Activated T-cell treated with anti-CD3 and anti-CD28 coated beads for 4 hours (primary cell): ENCODE results near the gene CACNB3.

Experiments used
- DNase-seq: peaks from one replicate; pipeline ENCODE4 v3.0.0-alpha.2; 2020

CACNB3 gene

DNA sequence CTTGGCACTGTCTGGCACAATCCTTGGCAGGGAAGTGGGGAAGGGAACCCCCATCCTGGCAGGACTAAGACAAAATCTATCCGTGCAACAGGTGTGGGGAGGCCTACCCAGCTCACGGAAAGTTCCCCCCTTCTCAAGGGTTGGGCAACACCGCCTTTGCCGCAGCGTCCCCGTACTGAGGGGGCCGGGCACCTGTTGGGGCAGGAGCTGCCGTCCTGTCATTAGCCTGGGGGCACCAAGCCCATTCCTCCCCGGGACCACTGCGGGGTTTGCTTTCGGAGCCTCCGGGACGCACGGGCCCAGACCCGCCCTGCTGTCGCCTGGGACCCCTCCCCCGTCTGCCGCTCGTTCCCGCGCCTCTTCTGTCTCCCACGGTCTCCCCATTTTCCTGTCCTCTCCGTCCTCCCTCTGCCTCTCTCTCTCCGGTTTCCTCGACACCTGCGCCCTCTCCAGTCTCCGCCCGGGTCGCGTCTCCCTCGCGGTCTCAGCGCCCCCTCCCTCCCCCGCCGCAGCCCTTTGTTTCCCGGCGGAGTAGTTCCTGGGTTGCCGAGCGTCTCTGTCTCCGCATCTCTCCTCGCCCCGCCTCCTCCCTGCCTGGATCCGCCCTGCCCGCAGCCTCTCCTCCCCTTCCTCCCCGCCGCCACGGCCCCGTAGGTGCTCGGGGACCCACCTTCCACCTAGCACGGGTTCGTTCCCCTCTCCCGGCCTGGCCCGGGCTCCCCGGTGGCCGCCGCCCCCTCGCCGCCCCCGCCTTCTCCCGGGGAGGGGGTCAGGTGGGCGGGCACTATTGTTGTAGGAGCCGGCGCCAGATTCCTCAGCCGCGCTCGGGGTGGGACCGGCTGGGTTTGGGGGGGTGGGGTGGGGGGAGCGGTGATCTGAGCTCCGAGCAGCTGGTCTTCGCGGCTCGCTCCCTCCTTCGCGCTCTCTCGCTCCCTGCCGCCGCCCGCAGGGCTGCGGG lies at the start of gene CACNB3:
TSS of gene CACNB3 (plus strand) at position 624 of the 958 bp plus-strand sequence. CDS start 434 bp downstream, outside the sequence.
- peak; percentile 71 for DNase-seq

DNA sequence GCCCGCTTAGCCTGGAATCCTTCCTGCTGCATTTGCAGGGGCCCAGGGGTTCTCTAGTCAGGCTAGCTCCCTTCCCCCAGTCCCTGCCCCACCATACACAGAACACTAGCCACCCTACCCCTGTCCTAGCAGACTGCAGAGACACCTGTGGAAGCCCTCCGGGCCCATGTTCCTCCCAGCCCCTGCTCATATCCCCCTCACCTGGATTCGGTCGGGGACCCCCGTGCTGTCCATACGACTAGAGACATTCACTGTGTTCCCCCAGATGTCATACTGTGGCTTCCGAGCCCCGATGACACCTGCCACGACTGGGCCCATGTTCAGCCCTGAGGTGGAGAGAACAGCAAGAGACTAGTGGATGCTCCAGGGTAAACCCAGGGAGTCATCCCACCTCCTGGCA lies 49.6 kb upstream of the CACNB3 start:
- no peak for DNase-seq

DNA sequence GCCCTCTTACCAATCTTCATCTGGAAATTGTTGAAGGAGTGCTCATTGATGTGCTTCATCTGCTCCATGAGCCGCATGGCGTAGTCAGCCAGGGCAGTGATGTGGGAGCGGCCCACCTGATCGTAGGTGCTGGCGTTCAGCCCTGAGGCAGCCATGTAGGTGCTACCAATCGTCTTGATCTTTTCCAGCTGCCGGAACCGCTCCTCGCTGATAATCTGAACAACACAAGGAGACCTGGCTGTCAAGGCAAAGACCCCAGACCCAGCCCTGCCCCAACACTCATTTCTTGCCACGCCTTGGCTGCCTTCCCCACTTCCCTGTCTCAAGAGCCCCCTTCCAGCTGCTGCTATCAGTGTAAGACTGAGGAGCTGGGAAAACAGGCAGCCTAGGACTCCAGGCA lies 47.5 kb upstream of the CACNB3 start:
- DNase-seq: no peak

DNA sequence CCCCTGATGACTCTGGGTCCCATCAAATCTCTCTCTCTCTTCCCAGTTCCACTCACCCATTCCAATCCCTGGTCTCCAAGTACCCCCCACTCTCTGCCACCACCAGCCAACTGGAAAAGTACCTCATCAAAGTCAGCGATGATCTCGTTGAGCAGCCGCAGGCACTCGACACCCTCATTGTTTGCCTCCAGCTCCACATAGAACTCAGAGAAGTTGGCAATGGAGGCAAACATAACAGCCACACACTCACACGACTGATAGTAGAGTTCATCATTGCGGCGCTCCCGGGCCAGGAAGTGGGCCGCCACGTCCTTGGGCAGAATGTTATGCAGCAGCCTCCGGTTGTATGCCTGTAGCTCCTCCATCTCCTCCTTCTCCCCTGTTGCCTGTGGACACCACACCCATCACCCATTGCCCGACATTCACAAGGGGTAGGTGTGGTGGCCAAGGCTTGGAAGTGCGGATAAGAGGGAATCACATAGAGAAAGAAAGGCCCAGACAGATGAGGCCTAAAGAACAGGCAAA lies 46.6 kb upstream of the CACNB3 start:
- DNase-seq: no peak

DNA sequence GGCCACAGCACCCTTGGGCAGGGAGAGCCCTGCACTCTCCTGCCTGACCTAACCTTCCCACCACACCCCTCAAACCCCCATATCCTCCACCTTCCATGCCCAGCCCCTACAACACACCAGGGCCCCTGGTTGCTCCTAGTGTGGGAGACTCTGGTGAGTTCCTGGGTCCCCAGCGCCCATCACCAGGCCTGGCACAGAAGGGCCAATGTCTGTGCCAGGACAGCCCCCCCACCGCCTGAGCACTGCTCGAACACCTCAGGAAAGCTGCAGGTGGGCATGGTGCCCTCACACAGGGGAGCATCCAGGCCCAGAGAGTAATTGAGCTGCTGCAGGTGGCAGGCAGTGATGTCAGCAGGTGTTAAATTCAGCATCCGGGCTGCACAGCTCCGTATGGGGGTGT lies 44.6 kb upstream of the CACNB3 start:
- no peak for DNase-seq

DNA sequence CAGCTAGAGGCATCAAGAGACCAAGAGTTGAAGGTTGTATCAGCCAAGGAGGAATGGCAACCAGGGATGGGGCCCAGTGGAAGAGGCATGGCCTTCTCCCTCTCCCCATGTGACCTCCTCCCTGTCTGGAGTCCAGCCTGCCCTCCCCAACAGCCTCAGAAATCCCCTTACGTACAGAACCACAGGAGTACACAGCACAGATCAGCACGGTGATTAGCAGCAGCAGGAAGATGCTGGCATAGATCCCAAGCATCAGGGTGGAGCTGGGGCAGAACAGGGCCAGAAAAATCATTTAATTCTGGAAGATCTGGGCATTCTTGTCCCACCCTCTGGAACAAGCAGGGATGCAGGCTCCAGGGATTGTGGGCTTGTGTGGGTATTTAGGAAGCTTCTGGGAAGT lies 43.8 kb upstream of the CACNB3 start:
- DNase-seq: no peak

DNA sequence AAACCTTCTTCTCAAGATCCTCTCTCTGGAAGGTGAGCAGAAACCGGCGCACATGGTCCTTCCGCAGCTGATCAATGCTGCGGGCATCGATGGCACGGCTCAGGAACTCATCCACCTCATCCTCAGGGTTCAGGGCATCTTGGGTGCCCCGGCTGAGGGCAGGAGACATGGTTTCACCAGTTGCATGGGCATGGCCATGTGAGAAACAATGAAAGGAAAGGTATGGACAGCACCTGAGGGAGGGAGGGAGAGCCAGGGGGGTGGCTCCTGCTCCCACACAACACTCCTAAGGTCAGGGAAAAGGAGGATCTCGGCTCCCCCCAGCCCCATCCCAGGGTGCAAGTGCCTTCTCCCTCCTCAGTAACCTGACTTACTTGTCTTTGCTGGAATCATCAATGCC lies 43.0 kb upstream of the CACNB3 start:
- DNase-seq: no peak

DNA sequence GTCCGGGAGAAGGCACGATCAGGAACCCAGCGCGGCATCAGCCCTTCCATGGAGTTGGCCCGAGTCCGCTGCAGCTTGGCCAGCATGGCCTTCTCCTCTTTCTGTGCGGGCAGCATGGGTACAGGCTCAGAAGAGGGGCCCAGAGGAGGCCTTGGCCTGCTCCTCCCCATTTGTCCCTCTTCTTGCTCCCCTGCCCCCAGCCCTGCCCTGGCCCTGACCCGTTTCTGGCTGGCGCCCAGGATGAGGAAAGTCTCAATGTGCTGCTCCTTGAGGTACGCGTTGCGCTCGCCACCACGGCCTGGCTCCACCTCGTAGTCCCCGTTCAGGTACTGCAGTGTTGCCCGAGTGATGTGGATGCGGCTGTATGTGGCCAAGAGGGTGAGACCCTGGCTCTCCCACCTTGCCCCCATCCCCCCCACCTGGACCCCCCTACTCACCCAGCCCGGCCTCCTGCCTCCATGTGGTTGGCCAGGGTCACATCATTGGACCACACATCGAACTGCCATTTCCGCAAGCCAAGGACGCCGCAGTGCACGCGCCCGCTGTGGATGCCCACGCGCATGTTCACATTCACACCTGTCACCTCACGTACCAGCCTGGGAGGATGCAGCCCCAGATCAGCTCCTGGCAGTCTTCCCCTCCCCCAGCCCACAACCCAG lies 42.2 kb upstream of the CACNB3 start:
- DNase-seq: no peak

DNA sequence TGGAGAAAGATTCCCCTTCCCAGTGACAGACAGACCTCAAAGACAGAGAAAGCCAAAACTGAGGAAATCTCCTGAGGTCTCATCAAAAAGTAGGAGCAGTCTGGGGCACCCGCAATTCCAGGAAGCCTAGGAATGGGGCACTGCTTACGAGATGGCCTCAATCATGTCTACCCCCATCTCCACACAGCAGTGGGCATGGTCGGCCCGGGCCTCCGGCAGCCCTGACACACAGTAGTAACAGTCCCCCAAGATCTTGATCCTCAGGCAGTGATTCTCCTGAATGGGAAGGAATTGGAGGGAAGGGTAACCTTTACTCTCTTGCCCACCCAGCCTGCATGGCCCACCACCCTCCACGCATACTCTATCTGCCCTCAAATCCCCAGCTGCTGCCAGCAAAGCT lies 41.3 kb upstream of the CACNB3 start:
- DNase-seq: no peak

DNA sequence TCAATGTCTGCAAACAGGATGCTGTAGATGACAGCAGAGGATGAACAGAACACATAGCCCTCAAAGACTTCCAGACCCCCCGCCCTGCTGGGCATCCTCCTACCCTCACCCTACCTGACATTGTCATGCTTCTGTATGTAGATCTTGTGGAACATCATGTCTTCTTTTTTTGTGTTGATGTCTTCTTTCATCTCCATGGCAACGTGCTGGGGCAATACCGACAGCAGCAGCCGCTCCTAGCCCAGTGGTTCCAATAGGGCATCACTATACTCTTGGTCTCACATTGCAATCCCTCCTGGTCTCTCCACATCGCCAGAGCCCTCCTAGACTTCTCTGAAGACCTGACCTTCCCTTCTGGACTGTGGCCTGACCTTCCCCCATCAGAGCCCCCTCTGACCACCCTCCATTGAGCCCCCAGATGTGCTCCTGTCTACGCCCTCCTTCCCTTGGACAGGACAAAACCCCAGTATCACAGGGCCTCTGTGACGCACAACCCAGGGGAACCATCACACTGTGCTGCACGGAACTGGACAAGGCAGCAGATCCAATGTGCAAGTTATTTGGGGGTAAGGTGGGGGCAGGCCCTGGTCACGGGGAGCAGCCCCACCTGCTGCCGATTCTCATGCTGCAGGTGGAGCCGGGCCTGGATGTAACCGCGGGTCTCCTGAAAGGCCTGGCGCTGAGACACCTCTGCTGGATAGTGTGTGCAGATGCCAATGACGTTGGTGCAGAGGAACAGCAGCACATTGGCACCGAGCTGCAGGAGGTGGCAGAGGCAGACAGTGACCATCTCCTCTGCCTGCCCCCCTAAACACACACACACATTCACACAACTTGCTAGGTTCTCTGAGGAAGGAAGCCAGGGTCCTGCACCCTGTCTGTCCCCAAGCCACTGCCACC lies 40.5 kb upstream of the CACNB3 start:
- no peak for DNase-seq

DNA sequence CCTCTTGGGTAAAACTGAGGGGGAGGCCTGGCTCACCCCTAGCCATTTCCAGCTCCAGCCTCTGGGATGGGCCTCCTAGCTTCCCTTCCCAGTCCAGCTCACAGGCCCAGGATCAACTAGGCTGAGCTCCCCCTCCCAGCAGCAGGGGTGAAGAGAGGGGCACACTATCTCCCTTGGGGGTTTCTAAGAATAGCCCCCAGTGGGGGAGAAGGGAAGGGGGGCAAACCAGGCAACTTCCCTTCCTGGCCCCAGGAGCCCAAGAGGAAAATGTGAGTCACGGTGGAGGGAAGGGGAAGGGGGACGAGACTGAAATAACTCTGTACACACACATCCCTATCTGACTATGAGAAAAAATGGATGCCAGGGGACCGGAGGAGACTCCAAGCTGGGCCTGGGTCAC lies 38.4 kb upstream of the CACNB3 start:
- no peak for DNase-seq

DNA sequence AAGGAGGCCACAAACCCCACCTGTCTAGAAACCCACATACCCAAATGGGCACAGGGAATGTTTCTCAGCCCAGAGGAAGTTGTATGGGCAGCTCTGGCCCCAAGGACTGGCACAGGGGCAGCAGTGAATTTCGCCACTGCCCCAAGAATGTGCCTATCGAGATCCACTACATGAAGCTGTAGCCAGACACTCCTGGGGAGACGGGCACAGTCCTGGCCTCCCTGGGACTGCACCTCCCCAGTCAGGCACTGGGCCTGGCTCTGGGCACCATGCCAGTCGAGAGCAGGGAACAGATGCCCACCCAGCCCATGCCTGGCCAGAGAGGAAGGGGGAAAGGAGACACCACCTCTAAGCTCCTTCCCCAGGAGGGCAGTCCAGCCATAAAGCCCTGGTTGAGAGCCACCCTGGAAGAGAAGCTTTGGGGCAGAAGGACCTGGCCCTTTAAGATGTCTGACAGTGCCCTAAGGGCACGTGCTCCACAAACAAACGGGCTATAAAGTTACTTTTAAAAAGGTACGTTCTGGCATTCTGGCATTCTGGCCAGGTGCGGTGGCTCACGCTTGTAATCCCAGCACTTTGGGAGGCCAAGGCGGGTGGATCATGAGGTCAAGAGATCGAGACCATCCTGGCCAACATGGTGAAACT lies 37.8 kb upstream of the CACNB3 start:
- DNase-seq: no peak

DNA sequence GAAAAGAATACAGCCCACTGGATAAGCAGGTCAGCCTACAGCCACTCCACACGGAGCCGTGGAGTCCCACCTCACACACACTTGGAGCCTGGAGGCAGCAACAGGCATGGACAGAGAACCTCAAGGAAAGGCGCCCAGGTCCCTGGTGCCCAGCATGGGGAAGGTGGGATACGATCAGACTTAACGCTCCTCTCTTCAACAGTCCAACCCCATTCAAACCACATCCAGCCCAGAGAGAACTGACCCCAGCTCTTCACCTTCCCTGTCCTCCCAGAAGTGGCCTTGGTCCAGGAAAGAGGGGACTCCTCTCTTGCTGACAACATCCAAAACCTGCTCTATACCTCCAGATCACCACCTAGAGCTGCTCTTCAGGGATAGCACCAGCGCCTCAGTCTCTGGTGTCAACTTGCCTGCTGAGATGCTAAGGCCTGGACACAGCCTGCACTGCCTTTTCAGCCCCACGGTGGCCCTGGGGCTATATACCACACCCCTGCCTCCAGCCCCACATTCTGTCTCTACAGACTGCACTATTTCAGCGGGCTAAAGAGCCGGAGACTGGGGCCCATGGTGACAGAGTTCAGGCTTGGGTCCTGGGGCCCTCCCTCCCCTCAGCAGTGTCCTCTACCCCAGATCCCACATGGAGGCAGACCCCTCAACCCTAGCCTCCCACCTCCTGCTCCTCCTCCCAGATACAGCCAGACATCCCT lies 36.4 kb upstream of the CACNB3 start:
- DNase-seq: no peak

DNA sequence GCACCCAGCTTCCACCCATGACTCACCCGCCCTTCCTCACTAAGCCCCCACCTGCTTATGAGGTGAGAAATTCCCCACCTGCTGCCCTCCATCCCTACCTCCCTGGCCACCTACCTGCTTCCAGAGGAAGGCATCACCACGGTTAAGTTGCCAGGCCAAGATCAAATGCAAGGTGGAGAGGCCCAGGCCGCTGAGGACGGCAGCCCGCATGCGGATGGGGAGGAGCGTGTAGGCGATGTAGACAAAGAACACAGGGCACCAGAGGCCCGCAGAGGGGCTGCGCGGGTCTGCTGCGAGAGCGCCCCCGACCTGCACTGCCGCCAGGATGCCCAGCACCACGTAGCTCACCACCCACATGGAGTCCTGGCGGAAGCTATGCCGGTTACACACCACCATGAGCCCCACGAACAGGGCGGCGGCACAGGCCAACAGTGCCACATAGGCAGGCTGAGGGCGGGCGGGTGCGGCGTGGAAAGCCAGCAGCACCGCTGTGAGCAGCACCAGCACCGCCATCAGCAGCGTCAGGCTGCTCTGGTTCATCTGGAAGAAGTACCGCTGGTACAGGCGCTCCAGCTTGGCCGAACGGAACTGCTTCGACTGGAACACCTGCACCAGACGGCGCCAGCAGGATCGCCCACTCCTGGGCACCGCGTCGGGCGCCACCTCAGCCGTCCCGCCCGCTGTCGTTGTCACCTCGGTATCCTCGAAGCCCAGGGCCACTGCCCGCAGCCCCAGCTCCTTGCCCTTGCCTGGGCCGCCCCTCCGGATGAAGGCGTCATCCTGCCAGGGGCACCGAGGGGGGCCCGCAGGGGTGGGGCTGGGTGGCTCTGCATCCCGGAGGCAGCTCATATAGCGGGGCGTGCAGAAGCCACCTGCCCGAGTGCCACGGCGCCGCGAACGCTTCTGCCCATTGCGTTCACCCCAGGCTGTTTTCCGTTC lies 35.6 kb upstream of the CACNB3 start:
- no peak for DNase-seq

DNA sequence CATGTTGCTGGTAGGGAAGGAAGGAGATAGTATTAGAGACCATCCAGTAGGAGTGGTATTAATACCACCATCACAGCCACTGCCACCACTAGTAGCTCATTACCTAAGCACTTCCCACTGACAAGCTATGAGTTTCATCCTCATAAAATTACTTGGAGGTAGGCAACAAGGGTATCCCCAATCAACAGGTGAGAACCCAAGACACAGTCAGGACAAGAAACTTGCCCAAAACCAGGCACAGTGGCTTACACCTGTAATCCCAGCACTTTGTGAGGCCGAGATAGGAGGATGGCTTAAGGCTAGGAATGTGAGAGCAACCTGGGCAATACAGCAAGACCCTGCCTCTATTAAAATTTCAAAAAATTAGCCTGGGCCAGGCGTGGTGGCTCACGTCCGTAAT lies 34.9 kb upstream of the CACNB3 start:
- DNase-seq: no peak

DNA sequence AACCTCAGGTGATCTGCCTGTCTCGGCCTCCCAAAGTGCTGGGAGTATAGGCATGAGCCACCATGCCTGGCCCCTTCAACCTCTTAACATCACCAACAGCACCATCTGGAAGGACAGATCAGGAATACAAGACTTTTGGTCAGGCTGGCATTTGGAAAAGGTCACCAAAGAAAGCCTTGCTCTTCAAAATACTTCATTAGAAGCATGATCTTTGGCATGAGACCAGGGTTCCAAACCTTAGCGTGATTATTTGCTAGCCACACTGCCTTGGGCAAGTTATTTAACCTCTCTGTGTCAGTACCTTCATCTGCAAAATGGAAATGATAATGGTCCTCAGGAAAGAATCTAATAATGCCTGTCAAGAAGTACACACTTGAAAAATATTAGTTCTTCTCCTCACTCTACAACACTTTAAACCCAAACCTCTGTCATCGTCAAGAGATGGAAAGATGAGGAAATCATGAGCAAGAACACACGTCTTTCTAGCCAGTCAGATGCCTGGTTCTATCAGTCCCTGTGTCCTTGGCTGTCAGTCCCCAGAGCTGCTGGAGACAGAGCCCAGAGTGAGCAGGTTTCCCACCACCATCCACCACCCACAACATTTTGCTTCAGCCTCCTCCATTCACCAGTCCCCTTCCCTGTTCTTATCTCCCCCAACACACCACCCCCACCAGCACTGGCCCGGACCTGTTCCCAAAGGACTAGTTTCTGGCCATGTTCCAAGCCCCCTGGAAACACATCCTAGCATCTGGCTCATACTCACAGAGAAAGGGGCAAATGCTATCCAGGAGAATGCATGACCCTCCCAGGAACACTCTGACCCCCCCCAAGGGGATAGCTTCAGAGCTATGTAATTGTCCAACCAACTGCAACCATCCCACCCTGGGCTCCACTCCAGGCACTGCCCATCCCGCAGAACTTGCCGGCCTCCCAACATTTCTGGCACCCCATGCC lies 31.4 kb upstream of the CACNB3 start:
- DNase-seq: no peak

DNA sequence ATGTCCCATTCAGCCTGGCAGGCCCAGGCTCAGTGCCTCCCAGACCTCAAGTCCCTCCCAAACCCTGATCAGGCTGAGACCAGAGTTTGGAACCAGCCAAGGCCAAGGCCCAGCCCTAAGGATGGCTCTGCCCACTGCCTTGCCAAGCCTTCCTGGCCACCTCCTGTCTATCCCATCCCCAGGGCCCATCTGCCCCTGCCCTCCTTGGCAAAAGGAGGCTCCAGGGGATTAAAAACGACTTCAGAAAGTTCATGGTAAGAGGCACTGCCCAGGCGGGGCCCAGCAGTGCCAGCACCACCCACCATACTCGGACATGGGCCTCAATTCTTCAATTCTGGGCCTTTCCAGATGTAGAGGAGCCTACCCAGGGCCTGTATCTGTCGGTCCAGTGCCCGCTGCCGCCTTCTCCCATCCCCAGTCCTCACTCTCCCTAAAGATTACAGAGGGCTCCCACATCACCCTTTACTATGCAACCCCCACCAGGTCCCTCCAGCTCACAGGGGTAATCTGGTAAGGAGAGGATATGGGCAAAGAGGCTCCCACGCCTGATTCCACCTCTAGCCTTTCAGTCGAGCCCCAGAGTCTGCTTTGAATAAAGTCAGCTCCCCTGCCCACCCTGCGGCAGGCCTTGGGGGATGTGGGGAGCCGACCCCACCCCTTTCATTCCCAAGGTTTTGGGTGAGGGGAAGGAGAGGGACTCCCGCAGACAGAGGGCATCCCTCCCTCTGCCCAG lies 30.3 kb upstream of the CACNB3 start:
- no peak for DNase-seq

DNA sequence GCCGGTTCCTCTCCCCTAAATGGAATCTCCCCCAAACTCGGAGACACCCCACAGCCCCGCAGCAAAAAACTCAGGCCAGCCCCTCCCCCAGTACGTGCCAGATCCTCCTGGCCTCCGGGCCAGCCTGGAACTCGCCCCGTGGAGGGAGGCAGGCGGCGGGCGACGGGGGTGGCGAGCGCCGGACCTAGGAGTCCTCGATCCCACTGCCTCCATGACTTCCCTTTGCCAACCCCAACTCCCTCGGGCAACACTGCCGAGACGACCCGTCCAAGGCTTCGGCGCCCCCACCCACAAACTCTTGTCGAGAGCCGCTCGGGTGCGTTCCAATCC lies 29.8 kb upstream of the CACNB3 start:
- no peak for DNase-seq
